ENCODE measurements around the gene GAB1.

The GAB1 gene

DNA sequence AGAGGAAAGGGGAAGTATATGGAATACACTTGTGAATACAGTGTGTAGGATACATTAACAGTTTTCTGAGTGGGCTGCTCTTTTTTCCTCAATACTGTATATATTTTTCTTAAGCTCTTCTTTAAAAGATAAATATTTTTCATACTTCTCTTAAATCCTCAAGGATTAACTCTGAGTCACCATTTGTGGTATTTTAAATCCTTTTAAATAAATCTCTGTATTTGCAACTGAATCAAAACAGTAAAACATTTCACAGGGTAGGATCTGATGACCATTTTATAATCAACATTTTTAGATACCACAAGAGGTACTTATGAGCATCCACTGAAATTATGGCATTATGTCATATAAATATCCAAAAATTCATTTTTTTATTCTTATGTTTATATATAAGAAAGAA lies 87.6 kb downstream of the GAB1 start:
- no peak for DNase-seq

GRCh38 chr4:143431526-143432257 lies 95.0 kb downstream of the GAB1 start:
- no peak for DNase-seq

GRCh38 chr4:143432258-143432591 lies 95.5 kb downstream of the GAB1 start:
- no peak for DNase-seq

GRCh38 chr4:143433231-143433630 lies 96.6 kb downstream of the GAB1 start:
- no peak for DNase-seq

GRCh38 chr4:143435955-143436354 lies 99.3 kb downstream of the GAB1 start:
- no peak for DNase-seq

DNA sequence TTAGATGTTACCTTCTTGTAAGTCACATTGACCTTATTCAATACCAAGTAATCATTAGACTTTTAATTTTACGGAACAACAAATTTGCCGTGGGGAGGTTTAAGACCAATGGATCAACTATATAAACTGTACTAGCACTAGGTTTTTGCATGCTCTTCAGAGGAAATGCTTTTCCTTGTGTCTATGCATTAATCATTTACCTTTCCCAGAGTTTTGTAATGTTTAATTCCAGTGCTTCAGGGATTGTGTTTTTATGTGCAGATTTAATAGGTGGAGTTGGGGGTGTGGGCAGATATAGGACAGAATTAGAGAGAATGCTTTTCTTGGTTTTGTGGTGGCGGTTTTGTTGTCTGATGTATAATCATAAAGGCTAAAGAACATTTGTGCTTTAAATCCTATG lies 100.8 kb downstream of the GAB1 start:
- DNase-seq: no peak

DNA sequence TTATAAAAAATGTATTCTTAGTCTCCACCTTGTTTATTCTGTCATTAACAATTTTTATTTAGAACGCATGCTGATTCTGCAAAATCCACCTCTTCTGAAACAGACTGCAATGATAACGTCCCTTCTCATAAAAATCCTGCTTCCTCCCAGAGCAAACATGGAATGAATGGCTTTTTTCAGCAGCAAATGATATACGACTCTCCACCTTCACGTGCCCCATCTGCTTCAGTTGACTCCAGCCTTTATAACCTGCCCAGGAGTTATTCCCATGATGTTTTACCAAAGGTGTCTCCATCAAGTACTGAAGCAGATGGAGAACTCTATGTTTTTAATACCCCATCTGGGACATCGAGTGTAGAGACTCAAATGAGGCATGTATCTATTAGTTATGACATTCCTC lies 101.3 kb downstream of the GAB1 start:
- no peak for DNase-seq

GRCh38 chr4:143438710-143439109 lies 102.0 kb downstream of the GAB1 start:
- DNase-seq: no peak

GRCh38 chr4:143441109-143441508 lies 104.4 kb downstream of the GAB1 start:
- DNase-seq: no peak

GRCh38 chr4:143441678-143442077 lies 105.0 kb downstream of the GAB1 start:
- DNase-seq: no peak

- no peak for DNase-seq
Measured at GRCh38 chr4:143443728-143444127, 107.1 kb downstream of the GAB1 start.

GRCh38 chr4:143451186-143451585 lies 114.5 kb downstream of the GAB1 start:
- no peak for DNase-seq

GRCh38 chr4:143455211-143455610 lies 118.5 kb downstream of the GAB1 start:
- DNase-seq: no peak

- no peak for DNase-seq
Measured at GRCh38 chr4:143458966-143459365, 122.3 kb downstream of the GAB1 start.

- DNase-seq: no peak
Measured at GRCh38 chr4:143473334-143474126, 136.9 kb downstream of the GAB1 start.

- DNase-seq: no peak
Measured at GRCh38 chr4:143477487-143477886, 140.8 kb downstream of the GAB1 start.

DNA sequence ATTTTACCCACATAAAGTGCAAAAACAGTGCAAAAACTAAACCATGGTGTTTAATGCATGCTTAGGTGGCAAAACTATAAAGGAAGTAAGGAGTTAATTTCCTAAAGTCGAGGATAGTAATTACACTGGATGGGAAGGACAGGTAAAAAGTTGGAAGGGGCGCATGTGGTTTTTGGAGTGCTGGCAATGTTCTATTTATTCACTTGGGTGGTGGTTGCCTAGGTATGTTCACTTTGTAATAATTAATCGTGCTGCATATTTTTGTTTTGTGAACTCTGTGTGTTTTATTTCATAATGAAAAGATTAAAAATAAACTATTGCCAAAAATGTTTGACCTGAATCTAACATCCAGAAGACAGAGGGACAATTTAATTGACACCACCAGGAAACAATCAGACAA lies 144.7 kb downstream of the GAB1 start:
- no peak for DNase-seq

DNA sequence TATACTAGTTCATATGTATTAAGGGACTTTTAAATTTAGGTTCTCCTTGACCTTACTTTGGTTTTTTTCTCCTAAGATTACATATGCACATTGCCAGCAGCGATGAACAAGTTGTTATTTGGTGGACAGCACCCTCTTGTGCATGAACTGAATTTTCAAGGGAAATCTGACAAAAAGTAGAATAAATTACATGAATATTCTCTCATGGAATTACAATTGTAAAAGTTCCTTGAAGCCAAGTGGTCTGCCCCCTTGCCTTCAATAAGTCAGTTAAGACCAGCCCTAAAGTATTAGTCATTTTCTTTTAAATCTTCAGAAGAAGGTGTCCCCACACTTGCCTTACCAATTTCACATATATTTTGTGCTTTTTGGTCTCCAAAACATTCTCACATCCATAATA lies 146.2 kb downstream of the GAB1 start:
- DNase-seq: no peak

- no peak for DNase-seq
Measured at GRCh38 chr4:143486314-143486713, 149.6 kb downstream of the GAB1 start.

DNA sequence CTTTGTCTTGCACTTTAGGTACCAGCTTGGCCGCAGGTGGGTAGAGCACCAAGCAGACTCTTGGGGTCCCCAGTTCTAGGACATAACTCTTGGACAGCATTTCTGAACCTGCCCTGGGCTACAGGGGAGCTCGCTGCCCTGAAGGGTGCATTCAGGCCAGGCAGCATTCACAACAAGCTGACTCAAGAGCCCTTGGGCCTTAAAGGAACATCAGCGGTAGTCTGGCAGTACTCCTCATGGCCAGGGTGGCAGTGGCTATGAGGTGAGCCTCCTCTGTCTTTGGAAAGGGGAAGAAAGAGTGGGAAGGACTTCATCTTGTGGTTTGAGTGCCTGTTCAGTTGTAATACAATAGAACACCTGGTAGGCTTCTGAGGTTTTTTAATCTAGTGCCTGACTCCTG lies 152.0 kb downstream of the GAB1 start:
- no peak for DNase-seq

DNA sequence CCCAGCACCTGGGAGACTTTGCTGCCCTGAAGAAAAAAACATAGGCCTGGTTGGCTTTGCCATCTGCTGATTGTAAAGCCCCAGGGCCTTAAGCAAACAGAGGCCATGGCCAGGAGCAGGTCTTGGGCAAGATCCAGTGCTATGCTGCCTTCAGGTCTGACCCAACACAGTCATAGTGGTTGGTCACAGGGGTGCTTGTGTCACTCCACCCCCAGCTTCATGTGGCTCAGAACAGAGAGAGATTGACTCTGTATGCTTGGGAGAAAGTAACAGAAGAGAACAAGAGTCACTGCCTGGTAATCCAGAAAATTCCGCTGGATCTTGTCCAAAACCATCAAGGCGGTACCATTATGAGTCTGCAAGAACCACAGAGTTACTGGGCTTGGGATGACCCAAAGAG lies 152.4 kb downstream of the GAB1 start:
- DNase-seq: no peak

DNA sequence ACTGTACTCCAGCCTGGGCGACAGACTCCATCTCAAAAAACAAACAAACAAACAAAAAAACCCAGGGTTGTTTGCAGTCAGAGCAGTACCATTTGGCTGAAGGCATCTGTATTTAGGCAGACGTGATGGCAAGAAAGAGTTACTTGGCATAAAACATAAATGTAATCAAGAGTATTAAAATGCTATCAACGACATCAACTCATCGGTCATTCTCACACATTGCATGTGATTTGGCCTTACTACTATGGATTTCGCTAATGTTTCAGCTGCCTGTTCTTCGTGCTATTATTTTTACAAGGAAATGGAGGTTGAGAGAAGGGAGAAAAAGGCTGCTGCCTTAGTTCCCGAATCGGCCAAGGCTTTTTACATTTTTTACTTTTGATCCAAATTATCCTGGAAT lies 161.3 kb downstream of the GAB1 start:
- no peak for DNase-seq

DNA sequence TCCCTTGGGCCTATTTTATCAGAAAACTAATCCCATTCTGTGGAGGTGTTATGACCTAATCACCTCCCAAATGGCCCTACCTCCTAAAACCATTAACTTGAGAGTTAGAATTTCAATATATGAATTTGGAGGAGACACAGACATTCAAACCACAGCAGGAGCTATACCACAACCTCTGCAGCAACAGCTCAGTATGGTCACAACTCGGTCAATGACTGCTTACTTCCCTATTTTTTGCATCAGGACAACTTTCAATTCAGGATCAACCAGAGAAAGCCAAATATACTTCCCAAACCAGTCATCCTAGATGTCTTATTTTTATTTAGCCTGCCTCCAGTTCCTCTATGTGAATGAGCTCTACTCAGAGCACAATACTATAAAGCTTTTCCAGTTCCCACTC lies 165.6 kb downstream of the GAB1 start:
- no peak for DNase-seq

GRCh38 chr4:143506031-143506430 lies 169.4 kb downstream of the GAB1 start:
- DNase-seq: no peak

DNA sequence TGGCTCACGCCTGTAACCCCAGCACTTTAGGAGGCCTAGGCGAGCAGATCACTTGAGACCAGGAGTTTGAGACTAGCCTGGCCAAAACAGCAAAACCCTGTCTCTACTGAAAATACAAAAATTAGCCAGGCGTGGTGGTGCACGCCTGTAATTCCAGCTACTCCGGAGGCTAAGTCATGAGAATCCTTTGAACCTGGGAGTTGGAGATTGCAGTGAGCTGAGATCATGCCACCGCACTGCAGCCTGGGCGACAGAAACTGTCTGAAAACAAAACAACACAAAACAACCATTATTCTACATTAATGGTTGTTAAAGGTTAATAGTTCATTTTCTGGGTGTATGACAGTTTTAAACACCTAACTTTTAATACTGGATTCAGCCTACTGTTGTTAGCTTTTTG lies 175.2 kb downstream of the GAB1 start:
- no peak for DNase-seq

Measured in activated CD4-positive, CD25-positive, alpha-beta regulatory T cell (primary cell).